NCI-H187 (cell line): Measurements from ENCODE around the gene CHN1.

ENCODE experiments used
- DNase-seq, 2 experiments: peaks; one replicate each; lab custom pipeline; 2025; lab: John Stamatoyannopoulos, UW

The CHN1 gene

GRCh38 chr2:174764280-174765255 is 240.6 kb downstream of the CHN1 start, which contains the start of gene CHRNA1:
CHRNA1 (minus strand) TSS chr2:174764472; CDS start chr2:174764394, 78 bp downstream.
- DNase-seq = peak; percentile 25 to 31

DNA sequence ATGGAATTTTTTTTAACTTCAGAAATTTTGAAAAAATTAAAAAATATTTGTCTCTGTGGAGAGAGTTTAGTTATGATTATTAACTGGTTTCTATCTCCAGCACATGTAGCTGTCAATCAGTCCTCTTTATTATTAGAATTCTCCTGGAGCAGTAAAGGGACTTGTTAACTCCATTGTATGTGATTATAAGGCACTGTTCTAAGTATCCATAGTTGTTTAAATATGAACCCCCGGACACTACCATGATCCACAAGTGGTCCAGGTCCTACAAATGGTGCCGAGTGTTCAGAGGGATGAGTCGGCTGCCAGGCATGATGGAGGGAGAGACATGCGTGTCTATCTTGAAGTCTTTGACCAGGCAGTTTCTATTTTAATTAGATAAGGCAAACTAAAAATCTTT is 241.4 kb downstream of the CHN1 start:
- no peak for DNase-seq

DNA sequence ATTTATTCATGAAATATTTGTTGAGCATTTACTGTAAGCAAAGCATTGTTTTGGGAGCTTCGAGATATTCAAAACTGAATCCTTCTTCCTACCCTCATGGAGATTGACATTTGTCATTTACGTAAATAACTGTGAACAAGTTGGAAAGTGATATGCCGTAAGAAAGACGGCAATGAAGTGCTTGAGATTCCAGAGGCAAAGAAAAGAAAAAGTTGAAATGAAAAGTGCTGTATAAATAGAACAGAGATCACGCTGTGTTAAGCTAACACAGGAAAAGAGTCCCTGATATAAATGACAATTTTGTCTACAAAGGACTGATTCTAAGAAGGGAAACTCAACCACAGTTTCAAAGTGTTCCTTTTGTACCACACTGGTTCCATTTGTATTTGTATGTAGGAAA is 242.7 kb downstream of the CHN1 start:
- DNase-seq = no peak

DNA sequence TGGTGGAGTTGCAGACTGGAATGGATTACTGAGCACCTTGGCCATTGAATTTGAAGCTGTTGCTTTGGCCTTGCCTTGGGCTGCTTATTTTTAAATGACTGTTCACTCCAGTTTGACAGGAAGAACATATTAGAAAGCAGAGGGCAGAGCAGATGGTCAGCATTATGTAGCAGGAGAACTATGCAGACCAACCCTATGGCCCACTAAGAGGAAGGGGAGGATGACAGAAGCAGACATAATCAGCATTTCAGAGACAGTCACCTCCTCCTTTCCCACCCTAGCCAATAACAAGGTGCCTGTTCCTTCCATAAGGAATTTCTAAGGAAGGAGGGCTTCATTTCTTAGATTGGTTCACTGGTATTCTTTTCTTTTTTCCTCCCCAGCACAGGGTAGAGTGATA is 243.3 kb downstream of the CHN1 start:
- DNase-seq = no peak

GRCh38 chr2:174760845-174761473 is 244.2 kb downstream of the CHN1 start:
- DNase-seq = peak in 1 of 2 experiments; percentile 16

- DNase-seq = no peak
Observed at GRCh38 chr2:174759381-174760065, 245.7 kb downstream of the CHN1 start.

DNA sequence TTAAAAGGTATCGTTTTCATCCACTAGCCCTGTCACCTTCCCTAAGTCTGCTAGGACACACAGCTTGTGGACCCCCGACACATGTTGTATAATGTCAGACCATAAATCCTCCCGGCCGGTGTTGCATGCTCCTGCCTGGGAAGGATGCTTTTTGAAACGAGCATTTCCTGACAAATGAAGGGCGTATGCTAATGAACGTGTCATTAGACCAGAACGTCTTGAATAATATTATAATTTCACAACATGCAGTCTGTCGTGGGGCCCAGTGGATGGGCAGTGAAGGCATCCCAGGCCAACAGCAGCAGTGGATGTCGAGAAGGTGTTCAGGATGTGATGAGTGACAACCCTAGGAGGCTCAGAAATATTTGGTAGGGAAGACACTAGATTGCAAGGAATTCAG is 248.4 kb downstream of the CHN1 start:
- DNase-seq = no peak

DNA sequence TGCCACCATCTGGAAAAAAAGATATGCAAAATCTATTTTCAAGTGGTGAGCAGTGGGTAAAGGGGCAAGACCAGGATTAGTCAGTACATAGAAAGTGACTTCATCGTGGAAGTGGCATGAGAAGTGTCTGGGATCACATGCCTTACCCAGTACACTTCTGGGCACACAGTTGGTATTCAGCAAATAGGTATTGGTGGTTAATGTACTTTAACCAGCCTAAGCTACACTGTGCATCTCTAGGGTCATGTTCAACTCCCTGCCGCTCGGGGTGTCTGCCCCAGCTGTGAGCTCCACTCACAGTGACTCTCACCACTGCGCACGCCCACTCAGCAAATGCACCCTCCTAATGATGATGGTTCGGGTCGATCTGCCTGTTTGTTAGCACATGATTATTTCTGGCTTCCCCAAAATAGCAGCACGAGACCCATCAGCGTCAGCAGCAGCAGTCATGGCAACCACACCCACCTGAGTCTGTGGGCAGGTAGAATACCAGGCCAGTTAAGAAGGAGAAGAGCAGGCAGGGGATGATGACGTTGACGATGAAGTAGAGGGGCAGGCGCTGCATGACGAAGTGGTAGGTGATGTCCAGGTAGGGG is 252.0 kb downstream of the CHN1 start:
- no peak for DNase-seq

GRCh38 chr2:174752403-174753037 is 252.7 kb downstream of the CHN1 start:
- DNase-seq = no peak

GRCh38 chr2:174750923-174751441 is 254.2 kb downstream of the CHN1 start:
- no peak for DNase-seq

DNA sequence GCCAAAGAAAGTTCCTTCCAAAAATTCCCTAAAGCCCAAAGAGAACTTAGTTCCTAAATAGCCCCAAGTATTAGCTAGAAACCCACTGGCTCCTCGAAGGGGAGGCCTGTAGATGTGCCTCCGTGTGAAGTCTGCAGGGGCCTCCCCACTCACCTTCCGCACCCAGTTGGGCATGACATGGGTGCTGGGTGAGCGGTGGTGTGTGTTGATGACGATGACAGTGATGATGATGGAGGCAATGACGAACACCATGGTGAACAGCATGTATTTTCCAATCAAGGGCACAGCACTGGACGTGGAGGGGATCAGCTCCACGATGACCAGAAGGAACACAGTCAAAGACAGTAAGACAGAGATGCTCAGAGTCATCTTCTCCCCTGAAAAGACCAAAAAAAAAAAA is 255.4 kb downstream of the CHN1 start:
- DNase-seq = no peak

GRCh38 chr2:174748948-174749347 is 256.2 kb downstream of the CHN1 start:
- DNase-seq = no peak
